ENCODE results near the gene NIPSNAP2. TPM values are rescaled to one million over a fixed set of nuclear protein-coding genes. Genes with fewer than 3 reads are reported as not detected.

Gene NIPSNAP2
- 39.4 TPM for total RNA-seq (ENCODE audit: unreplicated experiment)
- long read RNA-seq, transcript NIPSNAP2-201 (10 exons, 1,999 nt), result major isoform, 45 of 53 reads
- long read RNA-seq, partial matches to known transcripts, result 3 of 53 reads
- long read RNA-seq, other reads (novel, unspliced or antisense), result 5 of 53 reads

DNA sequence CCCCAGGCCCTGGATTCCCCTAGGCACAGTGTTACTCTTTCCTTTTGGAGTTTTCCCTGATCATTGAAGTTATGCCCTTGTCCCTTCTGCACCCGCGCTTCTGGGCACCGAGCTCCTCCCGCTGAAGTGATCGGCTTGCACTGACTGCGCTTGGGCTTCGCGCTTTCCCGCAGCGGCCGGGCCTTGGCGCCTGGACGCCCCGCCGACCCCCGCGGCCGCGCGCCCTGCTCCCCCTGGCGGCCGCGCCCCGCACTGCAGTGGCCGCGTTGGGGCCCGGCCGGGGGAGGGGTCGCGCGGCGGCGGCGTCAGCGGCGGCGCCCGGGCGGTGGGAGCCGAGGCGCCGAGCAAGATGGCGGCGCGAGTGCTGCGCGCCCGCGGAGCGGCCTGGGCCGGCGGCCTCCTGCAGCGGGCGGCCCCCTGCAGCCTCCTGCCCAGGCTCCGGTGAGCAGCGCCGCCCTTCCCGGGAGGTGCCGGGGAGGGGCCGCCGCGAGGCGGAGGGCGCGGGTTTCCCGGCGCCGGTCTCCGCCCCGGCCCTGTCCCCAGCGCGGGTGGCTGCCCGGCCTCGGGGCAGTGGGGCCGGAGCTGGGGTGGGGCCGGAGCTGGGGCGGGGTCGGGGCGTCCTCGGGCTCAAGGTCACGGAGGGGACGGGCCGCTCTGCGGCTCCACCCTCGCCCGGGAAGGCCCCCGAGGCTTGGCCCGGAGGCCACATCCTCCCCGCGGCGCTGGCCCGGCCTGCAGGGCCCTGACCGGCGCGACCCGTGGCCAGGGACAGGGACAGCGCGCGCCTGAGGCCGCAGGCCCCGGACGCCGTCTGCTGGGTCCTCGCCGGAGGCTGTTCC is at the start of gene NIPSNAP2:
Gene NIPSNAP2, plus strand, starts transcription at position 325 of the 839 bp plus-strand sequence. Its CDS starts 25 bp downstream, at position 350.
- peak within 1 kb of the TSS; percentile 78 for H3K27ac Mint-ChIP-seq (ENCODE audit: unreplicated experiment)
- peak; percentile 75 for TF ChIP-seq CTCF (IDR thresholded peaks at IDR 0.05; ENCODE audit: unreplicated experiment)
- no peaks in the 10 kb centered on the region for H3K36me3 Mint-ChIP-seq (ENCODE audit: low read depth, unreplicated experiment)
- peaks cover 3% of the 10 kb centered on the region for H3K4me1 Mint-ChIP-seq (ENCODE audit: unreplicated experiment)
- peaks cover 2% of the 10 kb centered on the region for H3K27me3 Mint-ChIP-seq (ENCODE audit: unreplicated experiment)
- peak; percentile 84 for DNase-seq (ENCODE audit: low spot score)
- no peaks in the 10 kb centered on the region for H3K9me3 Mint-ChIP-seq (ENCODE audit: unreplicated experiment)
- H3K4me3 Mint-ChIP-seq (ENCODE audit: unreplicated experiment), result peak within 1 kb of the TSS; percentile 96

GRCh38 chr7:55917771-55918170 is 46.6 kb upstream of the NIPSNAP2 start:
- Mint-ChIP-seq H3K27me3 (ENCODE audit: unreplicated experiment) (no peaks in the 10 kb centered on the region), H3K36me3 (ENCODE audit: low read depth, unreplicated experiment) (peaks cover 8% of the 10 kb centered on the region), H3K4me3 (ENCODE audit: unreplicated experiment) (no peak overlapping the region), H3K9me3 (ENCODE audit: unreplicated experiment) (no peaks in the 10 kb centered on the region), H3K4me1 (ENCODE audit: unreplicated experiment) (no peaks in the 10 kb centered on the region), H3K27ac (ENCODE audit: unreplicated experiment) (no peak overlapping the region)
- TF ChIP-seq CTCF (IDR thresholded peaks at IDR 0.05; ENCODE audit: unreplicated experiment), result no peak
- DNase-seq (ENCODE audit: low spot score), result no peak

- H3K27me3 Mint-ChIP-seq (ENCODE audit: unreplicated experiment), result peaks cover 2% of the 10 kb centered on the region
- no peak for TF ChIP-seq CTCF (IDR thresholded peaks at IDR 0.05; ENCODE audit: unreplicated experiment)
- peaks cover 13% of the 10 kb centered on the region for H3K36me3 Mint-ChIP-seq (ENCODE audit: low read depth, unreplicated experiment)
- peaks cover 4% of the 10 kb centered on the region for H3K4me1 Mint-ChIP-seq (ENCODE audit: unreplicated experiment)
- H3K9me3 Mint-ChIP-seq (ENCODE audit: unreplicated experiment), result no peaks in the 10 kb centered on the region
- no peak overlapping the region for H3K4me3 Mint-ChIP-seq (ENCODE audit: unreplicated experiment)
- DNase-seq (ENCODE audit: low spot score), result no peak
- H3K27ac Mint-ChIP-seq (ENCODE audit: unreplicated experiment), result no peak overlapping the region
Observed at GRCh38 chr7:55928006-55928767, 36.2 kb upstream of the NIPSNAP2 start.

GRCh38 chr7:55931421-55932151 is 32.8 kb upstream of the NIPSNAP2 start:
- H3K36me3 Mint-ChIP-seq (ENCODE audit: low read depth, unreplicated experiment), result peaks cover 12% of the 10 kb centered on the region
- H3K27me3 Mint-ChIP-seq (ENCODE audit: unreplicated experiment), result peaks cover 5% of the 10 kb centered on the region
- peaks cover 2% of the 10 kb centered on the region for H3K4me1 Mint-ChIP-seq (ENCODE audit: unreplicated experiment)
- no peak for TF ChIP-seq CTCF (IDR thresholded peaks at IDR 0.05; ENCODE audit: unreplicated experiment)
- no peak overlapping the region for H3K4me3 Mint-ChIP-seq (ENCODE audit: unreplicated experiment)
- no peak for DNase-seq (ENCODE audit: low spot score)
- H3K27ac Mint-ChIP-seq (ENCODE audit: unreplicated experiment), result no peak overlapping the region
- H3K9me3 Mint-ChIP-seq (ENCODE audit: unreplicated experiment), result peaks cover 4% of the 10 kb centered on the region

Measured in endothelial cell (in vitro differentiated cells).